ENCODE results near the gene TCF15.

Gene TCF15, protein sequence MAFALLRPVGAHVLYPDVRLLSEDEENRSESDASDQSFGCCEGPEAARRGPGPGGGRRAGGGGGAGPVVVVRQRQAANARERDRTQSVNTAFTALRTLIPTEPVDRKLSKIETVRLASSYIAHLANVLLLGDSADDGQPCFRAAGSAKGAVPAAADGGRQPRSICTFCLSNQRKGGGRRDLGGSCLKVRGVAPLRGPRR

DNA sequence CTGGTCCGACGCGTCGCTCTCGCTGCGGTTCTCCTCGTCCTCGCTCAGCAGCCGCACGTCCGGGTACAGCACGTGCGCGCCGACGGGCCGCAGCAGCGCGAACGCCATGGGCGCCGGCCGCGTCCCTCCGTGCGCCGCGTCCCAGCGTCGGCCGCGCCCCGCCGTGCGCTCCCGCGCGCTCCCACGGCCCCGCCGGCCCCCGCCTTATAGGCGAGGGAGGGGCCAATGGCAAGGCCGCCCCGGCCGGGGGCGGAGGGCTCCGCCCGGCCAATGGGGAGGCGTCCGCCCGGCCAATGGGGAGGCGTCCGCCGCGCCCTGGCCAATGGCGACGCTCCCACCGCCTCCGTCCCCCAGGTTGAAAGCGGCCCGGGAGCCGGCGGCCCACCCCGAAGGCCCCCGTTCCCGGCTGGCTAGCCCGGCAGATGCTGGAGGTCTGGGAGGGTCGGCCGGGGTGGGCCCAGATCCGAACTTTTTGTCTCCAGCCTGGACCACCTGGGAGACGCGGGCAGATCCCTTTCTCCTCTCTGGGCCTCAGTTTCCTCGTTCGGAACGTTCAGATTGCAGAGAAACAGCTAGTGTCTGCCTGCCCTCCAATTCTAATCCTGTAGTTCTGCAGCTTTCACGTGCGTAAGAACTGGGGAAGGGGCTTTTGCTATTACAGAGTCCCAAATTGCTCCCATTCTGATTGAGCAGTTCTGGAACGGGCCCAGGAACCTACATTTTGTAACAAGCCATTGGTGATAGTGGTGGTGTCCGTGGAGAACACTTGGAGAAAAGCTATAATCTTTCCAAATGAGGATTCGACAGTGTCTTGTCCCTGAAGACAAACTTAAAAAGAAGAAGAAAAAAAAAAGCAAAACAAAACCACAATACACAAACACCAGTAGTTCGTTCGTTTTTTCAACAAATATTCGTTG lies at the start of gene TCF15:
Gene TCF15, minus strand, starts transcription at position 180 of the 917 bp plus-strand sequence. Its CDS starts 72 bp downstream, at position 108.
- Histone ChIP-seq H3K27ac (ENCODE audit: low read depth, low read length) (no peak within 1 kb of the TSS), H3K27me3 (ENCODE audit: control insufficient read depth, insufficient read depth, low read length) (peaks cover 34% of the 10 kb centered on the region), H3K4me1 (ENCODE audit: control insufficient read depth, insufficient read depth, low read length) (peaks cover 15% of the 10 kb centered on the region), H3K4me3 (ENCODE audit: low read depth, low read length) (peak within 1 kb of the TSS; percentile 54), H3K9ac (ENCODE audit: low read depth, low read length) (no peak within 1 kb of the TSS), H3K9me3 (ENCODE audit: control insufficient read depth, insufficient read depth, low read length) (no peaks in the 10 kb centered on the region), H3K36me3 (ENCODE audit: control insufficient read depth, insufficient read depth, low read length) (no peaks in the 10 kb centered on the region)

DNA sequence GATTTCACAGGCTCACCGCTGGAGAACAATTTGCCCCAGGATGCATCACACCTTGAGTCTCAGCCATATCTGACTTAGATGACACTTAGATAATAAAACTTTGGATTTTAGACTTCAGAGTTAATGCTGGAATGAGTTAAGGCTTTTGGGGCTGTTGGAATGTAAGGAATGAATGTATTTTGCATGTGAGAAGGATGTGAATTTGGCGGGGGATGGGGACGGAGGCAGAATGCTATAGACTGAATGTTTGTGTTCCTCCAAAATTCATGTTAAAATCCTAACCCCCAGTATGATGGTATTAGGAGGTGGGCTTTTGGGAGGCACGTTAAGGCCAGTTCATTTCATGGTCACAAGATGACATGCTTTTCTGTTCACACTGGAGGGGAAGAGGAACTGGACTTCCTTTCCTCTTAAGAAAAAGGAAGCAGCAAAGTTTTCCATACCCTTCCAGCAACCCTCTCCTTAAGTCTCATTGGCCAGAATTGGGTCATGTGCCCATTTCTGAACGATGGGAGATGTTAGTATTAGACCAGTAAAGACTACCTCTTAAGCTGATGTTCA lies 48.7 kb upstream of the TCF15 start:
- H3K27ac ChIP-seq (ENCODE audit: low read depth, low read length) = peak overlapping the region; percentile 85
- peaks cover 42% of the 10 kb centered on the region for H3K27me3 ChIP-seq (ENCODE audit: control insufficient read depth, insufficient read depth, low read length)
- no peaks in the 10 kb centered on the region for H3K36me3 ChIP-seq (ENCODE audit: control insufficient read depth, insufficient read depth, low read length)
- H3K4me3 ChIP-seq (ENCODE audit: low read depth, low read length) = peak overlapping the region; percentile 47
- no peaks in the 10 kb centered on the region for H3K9me3 ChIP-seq (ENCODE audit: control insufficient read depth, insufficient read depth, low read length)
- peak overlapping the region; percentile 59; the same call in 1 of the 2 replicates for H3K9ac ChIP-seq (ENCODE audit: low read depth, low read length)
- H3K4me1 ChIP-seq (ENCODE audit: control insufficient read depth, insufficient read depth, low read length) = peaks cover 58% of the 10 kb centered on the region

DNA sequence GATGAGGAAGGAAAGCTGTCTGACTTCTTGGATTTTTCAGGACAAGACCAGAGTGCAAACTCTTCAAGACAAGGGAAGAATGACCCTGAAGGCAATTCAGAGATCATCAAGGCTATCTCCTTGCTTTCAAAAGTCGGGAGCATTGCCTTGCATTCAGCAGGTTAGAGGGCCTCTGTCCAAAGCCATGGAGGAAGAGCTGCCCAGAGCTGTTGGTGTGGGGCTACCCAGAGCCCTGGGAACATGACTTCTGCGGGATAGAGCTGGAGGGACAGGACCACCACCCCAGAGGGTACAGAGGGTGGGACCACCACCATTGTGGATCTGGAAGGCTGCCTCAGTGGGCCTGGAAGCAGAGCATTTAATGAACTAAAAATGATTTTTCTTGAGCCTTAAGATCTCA lies 48.1 kb upstream of the TCF15 start:
- Histone ChIP-seq H3K9ac (ENCODE audit: low read depth, low read length) (peak overlapping the region; percentile 59), H3K9me3 (ENCODE audit: control insufficient read depth, insufficient read depth, low read length) (no peaks in the 10 kb centered on the region), H3K36me3 (ENCODE audit: control insufficient read depth, insufficient read depth, low read length) (no peaks in the 10 kb centered on the region), H3K4me1 (ENCODE audit: control insufficient read depth, insufficient read depth, low read length) (peaks cover 62% of the 10 kb centered on the region), H3K27me3 (ENCODE audit: control insufficient read depth, insufficient read depth, low read length) (peaks cover 39% of the 10 kb centered on the region), H3K27ac (ENCODE audit: low read depth, low read length) (peak overlapping the region; percentile 85), H3K4me3 (ENCODE audit: low read depth, low read length) (peak overlapping the region; percentile 47)

DNA sequence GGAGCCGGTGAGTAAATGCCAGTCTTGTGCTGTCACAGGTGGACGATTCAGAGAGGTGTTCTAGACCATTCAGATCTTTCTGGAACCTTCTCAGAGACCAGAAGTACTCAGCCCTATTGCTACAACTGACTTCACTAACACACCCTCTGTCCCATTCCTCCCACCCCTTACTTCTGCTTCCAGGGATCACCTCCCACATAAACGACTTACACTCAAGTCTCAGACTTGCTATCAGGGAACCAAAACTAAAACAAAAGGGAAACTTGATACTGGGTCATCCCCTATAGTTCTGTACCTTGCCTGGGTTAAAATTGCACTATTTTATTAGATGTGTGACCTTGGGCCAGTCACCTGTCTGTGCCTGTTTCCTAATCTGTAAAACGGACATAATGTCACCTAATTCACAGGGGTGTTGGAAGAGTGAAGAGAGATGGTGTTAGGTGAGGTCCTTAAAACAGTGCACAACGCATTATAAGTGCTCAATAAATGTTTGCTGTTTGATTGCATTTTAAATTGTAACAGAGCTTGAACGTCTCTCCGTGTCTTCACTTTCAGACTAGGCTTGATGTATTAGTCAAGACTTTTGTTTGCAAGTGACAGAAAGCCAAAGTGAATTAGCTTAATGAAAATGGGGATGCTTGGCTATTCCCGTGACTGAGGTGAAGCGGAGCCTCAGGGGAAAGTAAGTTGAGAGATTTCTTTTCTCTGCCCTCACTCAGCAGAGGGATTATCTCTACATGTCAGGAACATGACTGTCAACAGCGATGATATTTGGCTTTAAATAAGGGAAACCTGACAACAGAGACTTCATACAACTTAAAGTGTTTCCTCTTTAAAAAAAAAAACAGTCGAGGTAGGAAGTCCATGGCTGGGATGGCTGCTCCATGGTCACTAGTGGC lies 45.9 kb upstream of the TCF15 start:
- Histone ChIP-seq H3K4me1 (ENCODE audit: control insufficient read depth, insufficient read depth, low read length) (peaks cover 52% of the 10 kb centered on the region), H3K9ac (ENCODE audit: low read depth, low read length) (no peak overlapping the region), H3K27me3 (ENCODE audit: control insufficient read depth, insufficient read depth, low read length) (peaks cover 18% of the 10 kb centered on the region), H3K27ac (ENCODE audit: low read depth, low read length) (no peak overlapping the region), H3K9me3 (ENCODE audit: control insufficient read depth, insufficient read depth, low read length) (no peaks in the 10 kb centered on the region), H3K36me3 (ENCODE audit: control insufficient read depth, insufficient read depth, low read length) (no peaks in the 10 kb centered on the region), H3K4me3 (ENCODE audit: low read depth, low read length) (no peak overlapping the region)

DNA sequence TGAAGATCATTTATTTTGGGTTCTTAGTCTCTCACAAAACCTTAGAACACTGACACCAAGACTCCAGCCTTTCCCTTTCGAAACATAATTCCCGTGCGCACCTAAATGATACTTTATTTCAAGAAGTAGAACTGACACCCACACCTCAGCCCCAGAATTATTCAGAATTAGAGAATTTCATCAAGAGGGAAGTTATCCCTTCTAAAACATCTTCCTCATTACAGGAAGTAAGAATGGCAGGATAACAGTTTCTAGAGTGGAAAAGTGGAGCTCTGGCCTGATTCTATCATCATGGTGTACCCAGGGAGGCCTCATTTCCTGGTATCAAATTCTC lies 44.3 kb upstream of the TCF15 start:
- Histone ChIP-seq H3K27me3 (ENCODE audit: control insufficient read depth, insufficient read depth, low read length) (peaks cover 14% of the 10 kb centered on the region), H3K9ac (ENCODE audit: low read depth, low read length) (no peak overlapping the region), H3K36me3 (ENCODE audit: control insufficient read depth, insufficient read depth, low read length) (peaks cover 13% of the 10 kb centered on the region; the same call in 1 of the 2 replicates), H3K27ac (ENCODE audit: low read depth, low read length) (no peak overlapping the region), H3K4me1 (ENCODE audit: control insufficient read depth, insufficient read depth, low read length) (peaks cover 45% of the 10 kb centered on the region), H3K9me3 (ENCODE audit: control insufficient read depth, insufficient read depth, low read length) (no peaks in the 10 kb centered on the region), H3K4me3 (ENCODE audit: low read depth, low read length) (no peak overlapping the region)

DNA sequence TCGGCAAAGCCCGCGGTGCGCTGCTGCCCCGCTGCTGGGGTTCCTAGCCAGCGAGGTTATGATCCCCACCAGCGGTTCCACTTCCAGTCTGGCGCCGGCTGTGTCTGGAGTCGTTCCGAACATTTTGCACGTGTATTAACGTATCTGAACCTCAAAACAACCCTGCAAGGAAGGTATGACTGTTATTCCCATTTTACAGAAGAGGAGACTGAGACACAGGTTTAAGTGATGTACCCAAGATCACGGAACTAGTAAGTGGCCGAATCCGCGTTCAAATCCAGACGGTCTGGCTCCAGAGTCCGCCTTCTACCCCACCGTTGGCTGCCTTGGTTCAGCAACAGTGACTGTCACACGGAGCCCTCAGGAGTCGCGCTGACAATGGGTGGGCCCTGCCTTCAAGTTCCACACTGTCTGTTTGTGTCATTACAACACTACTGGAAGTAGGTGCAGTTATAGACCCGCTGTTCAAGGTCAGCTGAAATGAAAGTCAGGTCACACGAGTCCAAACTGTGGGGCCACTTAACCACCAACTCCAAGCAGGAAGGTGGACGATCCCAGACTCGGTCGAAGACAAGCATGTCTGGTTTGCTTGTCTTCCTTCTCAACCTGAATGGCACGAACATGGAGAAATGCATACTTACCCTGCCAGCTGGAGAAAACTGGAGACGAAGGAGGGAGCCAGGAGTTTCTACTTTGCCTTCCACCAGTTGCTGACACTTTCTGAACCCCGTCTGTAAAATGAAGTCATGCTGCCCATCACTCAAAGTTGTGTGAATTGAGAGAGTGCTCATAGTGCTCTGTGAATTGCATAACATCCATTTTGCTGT lies 43.7 kb upstream of the TCF15 start:
- Histone ChIP-seq H3K27me3 (ENCODE audit: control insufficient read depth, insufficient read depth, low read length) (peaks cover 14% of the 10 kb centered on the region), H3K4me3 (ENCODE audit: low read depth, low read length) (peak overlapping the region; percentile 72), H3K27ac (ENCODE audit: low read depth, low read length) (peak overlapping the region; percentile 59), H3K36me3 (ENCODE audit: control insufficient read depth, insufficient read depth, low read length) (peaks cover 16% of the 10 kb centered on the region; the same call in 1 of the 2 replicates), H3K4me1 (ENCODE audit: control insufficient read depth, insufficient read depth, low read length) (peaks cover 39% of the 10 kb centered on the region), H3K9me3 (ENCODE audit: control insufficient read depth, insufficient read depth, low read length) (no peaks in the 10 kb centered on the region), H3K9ac (ENCODE audit: low read depth, low read length) (peak overlapping the region; percentile 58)

DNA sequence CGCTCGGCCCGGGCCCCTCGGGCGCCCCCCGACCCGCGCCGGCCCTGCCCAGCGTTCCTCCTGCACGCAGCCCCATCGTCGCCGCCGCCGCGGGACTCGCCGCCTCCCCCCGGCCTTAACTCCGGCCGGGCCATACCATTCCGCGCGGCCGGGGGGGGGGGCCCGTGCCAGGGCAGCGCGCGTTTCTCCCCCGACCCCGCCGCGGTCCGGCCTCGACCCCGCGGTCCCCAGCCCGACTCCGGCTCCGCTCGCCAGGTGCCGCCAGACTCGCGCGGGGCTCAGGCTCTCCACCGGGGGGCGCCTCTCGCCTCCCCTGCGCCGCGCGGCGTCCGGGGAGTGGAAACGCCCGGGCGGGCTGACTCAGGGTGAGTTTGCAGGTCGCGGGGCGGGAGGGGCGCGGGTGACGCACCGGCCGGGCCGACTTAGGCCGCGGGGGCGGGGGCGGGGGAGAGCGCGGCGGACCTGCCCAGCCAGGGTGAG lies 43.0 kb upstream of the TCF15 start, which contains the start of gene SRXN1:
Gene SRXN1, minus strand, starts transcription at position 91 of the 480 bp plus-strand sequence. Its CDS starts 15 bp downstream, at position 76.
- peak within 1 kb of the TSS; percentile 59 for H3K27ac ChIP-seq (ENCODE audit: low read depth, low read length)
- no peaks in the 10 kb centered on the region for H3K9me3 ChIP-seq (ENCODE audit: control insufficient read depth, insufficient read depth, low read length)
- peak within 1 kb of the TSS; percentile 72 for H3K4me3 ChIP-seq (ENCODE audit: low read depth, low read length)
- H3K4me1 ChIP-seq (ENCODE audit: control insufficient read depth, insufficient read depth, low read length) = peaks cover 33% of the 10 kb centered on the region
- H3K27me3 ChIP-seq (ENCODE audit: control insufficient read depth, insufficient read depth, low read length) = peaks cover 14% of the 10 kb centered on the region
- H3K9ac ChIP-seq (ENCODE audit: low read depth, low read length) = peak within 1 kb of the TSS; percentile 76
- H3K36me3 ChIP-seq (ENCODE audit: control insufficient read depth, insufficient read depth, low read length) = peaks cover 23% of the 10 kb centered on the region

DNA sequence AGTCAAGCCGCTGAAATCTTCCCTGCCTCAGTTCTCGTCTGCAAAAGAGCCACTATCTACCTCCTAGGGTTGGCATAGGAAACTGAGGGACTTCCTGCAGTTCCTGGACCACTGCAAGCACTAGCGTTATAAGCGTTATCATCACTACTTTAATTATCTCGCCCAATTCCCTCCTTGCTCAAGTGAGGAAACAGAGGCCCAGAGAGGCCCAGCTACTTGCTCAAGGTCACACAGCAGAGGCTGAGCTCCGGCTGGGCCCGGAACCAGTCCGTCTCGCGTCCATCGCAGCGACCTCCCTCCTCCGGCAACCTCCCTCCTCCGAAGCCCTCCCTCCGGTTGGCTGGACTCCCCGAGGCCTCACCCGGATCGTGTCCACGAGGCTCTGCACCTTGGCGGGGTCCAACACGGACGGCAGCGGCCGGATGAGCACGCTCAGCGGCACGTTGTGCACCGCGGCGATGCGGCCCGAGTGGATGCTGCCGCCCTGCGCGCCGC lies 42.6 kb upstream of the TCF15 start:
- Histone ChIP-seq H3K4me3 (ENCODE audit: low read depth, low read length) (peak overlapping the region; percentile 72), H3K36me3 (ENCODE audit: control insufficient read depth, insufficient read depth, low read length) (peaks cover 28% of the 10 kb centered on the region), H3K4me1 (ENCODE audit: control insufficient read depth, insufficient read depth, low read length) (peaks cover 28% of the 10 kb centered on the region), H3K27ac (ENCODE audit: low read depth, low read length) (peak overlapping the region; percentile 16), H3K27me3 (ENCODE audit: control insufficient read depth, insufficient read depth, low read length) (peaks cover 14% of the 10 kb centered on the region), H3K9ac (ENCODE audit: low read depth, low read length) (peak overlapping the region; percentile 76), H3K9me3 (ENCODE audit: control insufficient read depth, insufficient read depth, low read length) (no peaks in the 10 kb centered on the region)

DNA sequence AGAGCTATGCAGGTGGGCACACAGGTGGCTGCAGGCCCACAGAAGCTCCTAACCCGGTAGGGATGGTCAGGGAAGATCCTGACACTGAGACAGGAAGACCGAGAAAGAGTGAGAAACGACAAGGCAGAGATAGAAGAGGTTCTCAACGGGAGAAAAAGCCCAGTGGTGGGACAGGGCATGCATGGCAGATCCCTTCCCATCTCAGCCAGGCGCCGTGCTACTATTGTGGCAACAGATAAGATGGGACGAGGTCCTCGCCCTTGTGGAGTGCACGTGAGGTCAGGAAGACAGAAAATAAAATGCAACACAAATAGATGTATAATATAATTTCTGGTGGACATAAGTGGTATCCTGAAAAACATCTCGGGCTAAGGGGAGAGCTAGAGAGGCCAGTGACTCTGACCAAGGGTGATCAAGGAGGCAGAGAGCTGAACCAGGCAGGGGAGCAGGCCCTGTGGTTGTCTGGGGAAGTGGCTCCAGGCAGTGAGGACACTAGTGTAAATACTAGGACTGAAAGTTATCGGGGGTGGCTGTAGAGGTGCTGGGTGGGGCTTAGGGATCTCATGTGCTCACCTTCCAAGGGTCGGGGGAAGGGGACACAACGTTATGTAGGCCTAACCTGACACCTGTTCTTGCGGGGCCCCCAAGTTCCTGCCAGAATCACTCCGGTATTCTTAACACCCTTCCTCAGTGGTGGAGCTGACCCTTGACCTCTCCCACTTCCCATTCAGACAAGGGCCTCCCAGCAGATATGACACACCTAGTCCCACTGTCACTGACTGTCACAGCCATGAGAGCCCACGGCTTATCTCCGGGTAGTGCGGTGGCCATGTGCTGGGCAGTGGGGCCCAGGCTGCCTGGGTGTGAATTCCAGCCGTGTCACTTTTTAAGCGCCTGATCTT lies 41.9 kb upstream of the TCF15 start:
- Histone ChIP-seq H3K36me3 (ENCODE audit: control insufficient read depth, insufficient read depth, low read length) (peaks cover 33% of the 10 kb centered on the region), H3K27ac (ENCODE audit: low read depth, low read length) (no peak overlapping the region), H3K27me3 (ENCODE audit: control insufficient read depth, insufficient read depth, low read length) (peaks cover 14% of the 10 kb centered on the region), H3K9me3 (ENCODE audit: control insufficient read depth, insufficient read depth, low read length) (no peaks in the 10 kb centered on the region), H3K4me3 (ENCODE audit: low read depth, low read length) (peak overlapping the region; percentile 72), H3K4me1 (ENCODE audit: control insufficient read depth, insufficient read depth, low read length) (peaks cover 21% of the 10 kb centered on the region), H3K9ac (ENCODE audit: low read depth, low read length) (no peak overlapping the region)
